NCI-H2196 treated with DMSO at 0.1 percent for 48 hours (cell line): ENCODE measurements around the gene PKD1L1.
"Not testable (repeated sequence)": the region's sequence is repeated elsewhere in the genome, so short reads cannot be mapped to it uniquely, and the experiment has no call there.

Experiments used
- DNase-seq: peaks from one replicate; lab custom pipeline; 2025; ENCODE audit not compliant: unreplicated experiment; lab: John Stamatoyannopoulos, UW

PKD1L1 gene

GRCh38 chr7:47796347-47796746 is 151.9 kb downstream of the PKD1L1 start:
- no peak for DNase-seq

- no peak for DNase-seq
Measured at GRCh38 chr7:47795631-47796030, 152.6 kb downstream of the PKD1L1 start.

- DNase-seq, result not testable (repeated sequence)
Measured at GRCh38 chr7:47795126-47795525, 153.1 kb downstream of the PKD1L1 start.

- DNase-seq, result no peak
Measured at GRCh38 chr7:47794016-47794415, 154.2 kb downstream of the PKD1L1 start.

- DNase-seq, result not testable (repeated sequence)
Measured at GRCh38 chr7:47793186-47793585, 155.1 kb downstream of the PKD1L1 start.

GRCh38 chr7:47792521-47793121 is 155.6 kb downstream of the PKD1L1 start:
- no peak for DNase-seq

- no peak for DNase-seq
Measured at GRCh38 chr7:47791682-47792081, 156.6 kb downstream of the PKD1L1 start.

- no peak for DNase-seq
Measured at GRCh38 chr7:47788083-47788482, 160.2 kb downstream of the PKD1L1 start.

GRCh38 chr7:47787249-47788069 is 160.8 kb downstream of the PKD1L1 start:
- no peak for DNase-seq

GRCh38 chr7:47786557-47787248 is 161.6 kb downstream of the PKD1L1 start:
- no peak for DNase-seq

- no peak for DNase-seq
Measured at GRCh38 chr7:47785923-47786556, 162.2 kb downstream of the PKD1L1 start.

- DNase-seq, result no peak
Measured at GRCh38 chr7:47783456-47784223, 164.6 kb downstream of the PKD1L1 start.

- DNase-seq, result no peak
Measured at GRCh38 chr7:47782792-47783191, 165.5 kb downstream of the PKD1L1 start.

- DNase-seq, result no peak
Measured at GRCh38 chr7:47782022-47782421, 166.2 kb downstream of the PKD1L1 start.

- DNase-seq, result no peak
Measured at GRCh38 chr7:47780555-47780954, 167.7 kb downstream of the PKD1L1 start.

- no peak for DNase-seq
Measured at GRCh38 chr7:47779341-47779771, 168.9 kb downstream of the PKD1L1 start.

- no peak for DNase-seq
Measured at GRCh38 chr7:47778153-47778661, 170.1 kb downstream of the PKD1L1 start.

GRCh38 chr7:47777531-47778152 is 170.6 kb downstream of the PKD1L1 start:
- DNase-seq, result no peak

- no peak for DNase-seq
Measured at GRCh38 chr7:47776335-47776734, 171.9 kb downstream of the PKD1L1 start.

- DNase-seq, result no peak
Measured at GRCh38 chr7:47775238-47775637, 173.0 kb downstream of the PKD1L1 start.
